DMS 273 (cell line): Measurements from ENCODE around the gene TRABD2B.

Experiments used
- DNase-seq: peaks from one replicate; lab custom pipeline; 2025; ENCODE audit not compliant: unreplicated experiment; lab: John Stamatoyannopoulos, UW

Gene TRABD2B

DNA sequence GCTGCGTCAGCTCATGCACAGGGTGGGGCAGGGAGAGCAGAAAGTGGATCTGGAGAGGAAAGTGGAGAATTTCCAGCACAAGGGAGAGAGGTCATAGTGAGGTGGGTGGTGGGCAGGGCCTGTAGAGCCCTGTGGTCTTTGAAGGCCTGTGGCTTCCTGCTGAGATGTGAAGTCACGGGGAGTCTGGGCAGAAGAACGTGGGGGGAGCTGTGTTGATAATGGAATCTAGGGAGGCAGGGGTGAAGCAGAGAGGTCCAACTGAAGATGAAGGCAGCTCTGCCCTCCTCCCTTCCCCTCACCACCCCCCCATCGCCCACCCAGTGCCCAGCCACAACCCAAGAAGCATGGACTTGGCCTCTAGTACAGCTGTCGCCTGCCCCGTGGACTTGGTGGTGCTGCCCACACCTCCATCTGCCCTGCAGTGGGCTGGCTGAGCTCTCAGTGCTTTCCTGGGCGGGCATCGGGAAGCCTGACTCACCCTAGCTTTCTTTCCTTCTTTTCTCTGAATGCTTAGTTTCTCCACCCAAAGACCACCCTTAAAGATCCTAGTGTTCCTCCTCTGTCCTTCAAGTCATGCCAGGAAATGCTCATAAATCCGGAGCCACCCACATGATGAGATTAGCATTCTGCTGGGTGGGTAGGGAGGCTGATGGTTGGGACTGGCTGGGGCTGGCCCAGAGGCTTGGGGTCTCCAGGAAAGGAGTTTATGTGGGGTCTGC lies 186.1 kb downstream of the TRABD2B start:
- no peak for DNase-seq

DNA sequence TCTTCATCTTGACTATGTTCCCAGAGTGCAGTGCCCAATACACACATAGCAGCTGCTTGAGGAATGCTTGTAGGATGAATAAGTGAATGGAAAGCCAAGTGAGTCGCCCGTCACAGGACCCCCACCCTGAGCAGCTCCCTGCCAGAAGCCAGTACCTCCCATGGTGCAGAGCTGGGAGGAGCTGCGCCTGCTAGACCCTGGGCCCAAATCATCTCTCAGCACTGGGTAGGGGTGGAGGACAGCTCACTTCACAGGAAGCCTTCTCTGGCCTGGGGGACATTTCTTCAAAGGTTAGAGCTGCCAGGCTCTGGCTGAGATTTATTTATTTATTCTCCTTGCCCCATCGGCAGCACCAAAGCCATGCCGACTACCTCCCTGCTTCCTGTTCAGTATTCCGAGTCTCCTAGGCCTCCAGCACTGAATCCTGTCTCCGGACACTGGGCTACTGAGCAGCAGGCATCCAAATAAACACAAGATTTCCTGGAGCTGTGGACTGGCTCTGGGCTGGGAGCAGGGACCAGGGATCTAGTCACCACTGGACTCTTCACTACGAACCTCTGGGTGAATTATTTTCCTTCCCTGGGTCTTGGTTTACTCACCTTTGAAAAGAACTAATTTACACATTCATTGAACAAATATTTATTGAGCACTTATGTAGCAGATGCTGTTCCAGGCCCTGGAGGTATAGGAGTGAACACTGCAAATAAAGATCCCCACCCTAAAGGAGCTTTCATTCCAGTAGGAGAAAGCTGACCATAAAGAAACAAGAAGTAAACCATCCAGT lies 187.7 kb downstream of the TRABD2B start:
- DNase-seq: no peak

DNA sequence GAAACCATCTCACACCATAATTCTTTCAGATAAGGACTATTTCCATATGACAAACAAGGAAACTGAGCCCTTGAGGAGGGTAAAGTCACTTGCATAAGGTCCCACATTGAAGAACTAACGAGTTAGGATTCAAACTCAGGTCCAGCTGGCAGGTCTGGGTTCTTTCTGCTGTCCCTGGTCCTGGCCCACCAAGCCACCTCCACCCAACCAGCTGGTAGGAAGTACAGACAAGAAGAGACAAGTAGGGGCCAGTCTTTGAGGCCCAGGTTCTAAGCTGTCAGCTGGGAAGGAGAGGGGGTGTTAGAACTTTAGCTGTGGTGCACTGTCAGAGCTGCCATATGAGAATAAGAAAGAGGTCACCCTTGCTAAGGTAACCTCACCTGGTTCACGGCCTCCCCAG lies 188.6 kb downstream of the TRABD2B start:
- DNase-seq: no peak

- DNase-seq: peak; percentile 97
Observed at GRCh38 chr1:47805921-47806361, 191.2 kb downstream of the TRABD2B start.

DNA sequence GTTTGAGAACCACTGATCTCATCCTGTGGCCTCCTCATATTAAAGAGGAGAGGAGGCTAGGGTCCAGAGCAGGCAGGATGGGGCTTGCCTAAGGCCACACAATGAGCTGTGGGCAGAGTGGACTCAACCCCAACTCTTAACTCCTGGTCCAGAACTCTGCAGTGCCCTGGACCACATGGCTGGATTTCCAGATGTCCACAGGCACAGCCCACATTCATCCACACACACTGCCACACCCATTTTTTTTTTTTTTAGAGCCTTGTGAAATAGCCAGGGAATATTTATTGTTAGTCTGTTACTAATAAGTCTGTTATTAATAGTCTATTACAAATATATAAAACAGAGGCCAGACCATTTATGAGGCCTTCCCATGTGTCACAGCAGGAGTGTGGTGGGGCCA lies 192.2 kb downstream of the TRABD2B start:
- DNase-seq: peak; percentile 29

GRCh38 chr1:47803815-47804501 lies 193.2 kb downstream of the TRABD2B start:
- DNase-seq: peak; percentile 93

GRCh38 chr1:47797575-47797974 lies 199.6 kb downstream of the TRABD2B start:
- no peak for DNase-seq

GRCh38 chr1:47796626-47797025 lies 200.6 kb downstream of the TRABD2B start:
- DNase-seq: no peak

DNA sequence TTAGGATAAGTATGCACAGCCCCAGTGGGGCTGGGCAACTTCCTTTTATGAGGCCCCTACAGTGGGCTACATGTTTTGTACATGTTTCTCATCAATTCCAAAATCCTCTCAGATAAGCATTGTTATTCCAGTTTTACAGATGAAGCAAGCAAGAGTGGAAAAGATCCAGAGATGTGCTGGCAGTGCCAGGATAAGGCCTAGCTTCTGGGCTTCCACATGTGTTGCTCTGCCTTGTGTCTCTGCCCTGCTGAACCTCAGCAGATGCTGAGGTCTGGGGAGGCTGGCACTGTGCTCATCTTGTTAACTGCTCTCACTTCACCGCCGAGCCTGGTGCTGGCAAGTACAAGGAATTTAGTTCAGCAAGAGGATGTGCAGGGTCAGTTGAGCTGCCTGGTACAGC lies 202.1 kb downstream of the TRABD2B start:
- DNase-seq: no peak

DNA sequence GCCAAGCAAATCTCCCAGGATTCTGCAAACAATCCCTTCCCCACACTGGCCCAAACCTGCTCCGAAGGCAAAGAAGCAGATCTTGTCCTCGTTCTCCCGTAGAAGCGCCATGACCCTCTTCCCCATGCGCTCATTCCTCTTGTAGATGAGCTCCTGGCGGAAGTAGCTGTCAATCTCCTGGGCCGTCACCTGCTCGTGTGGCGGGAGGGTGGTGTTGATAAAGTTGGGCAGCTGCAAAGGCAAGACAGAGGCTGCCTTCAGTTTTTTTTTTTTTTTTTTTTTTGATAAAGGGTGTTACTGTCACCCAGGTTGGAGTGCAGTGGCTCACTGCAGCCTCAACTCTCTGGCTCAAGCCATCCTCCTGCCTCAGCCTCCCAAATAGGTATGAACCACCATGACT lies 202.7 kb downstream of the TRABD2B start:
- DNase-seq: no peak

- DNase-seq: no peak
Observed at GRCh38 chr1:47794081-47794480, 203.1 kb downstream of the TRABD2B start.

GRCh38 chr1:47793563-47793962 lies 203.6 kb downstream of the TRABD2B start:
- no peak for DNase-seq

- DNase-seq: no peak
Observed at GRCh38 chr1:47792779-47793178, 204.4 kb downstream of the TRABD2B start.

- DNase-seq: no peak
Observed at GRCh38 chr1:47791879-47792608, 205.1 kb downstream of the TRABD2B start.

GRCh38 chr1:47788761-47789160 lies 208.4 kb downstream of the TRABD2B start:
- DNase-seq: no peak

- no peak for DNase-seq
Observed at GRCh38 chr1:47787560-47787959, 209.6 kb downstream of the TRABD2B start.

GRCh38 chr1:47786316-47786715 lies 210.9 kb downstream of the TRABD2B start:
- DNase-seq: no peak

- peak; percentile 56 for DNase-seq
Observed at GRCh38 chr1:47785561-47786271, 211.5 kb downstream of the TRABD2B start.

DNA sequence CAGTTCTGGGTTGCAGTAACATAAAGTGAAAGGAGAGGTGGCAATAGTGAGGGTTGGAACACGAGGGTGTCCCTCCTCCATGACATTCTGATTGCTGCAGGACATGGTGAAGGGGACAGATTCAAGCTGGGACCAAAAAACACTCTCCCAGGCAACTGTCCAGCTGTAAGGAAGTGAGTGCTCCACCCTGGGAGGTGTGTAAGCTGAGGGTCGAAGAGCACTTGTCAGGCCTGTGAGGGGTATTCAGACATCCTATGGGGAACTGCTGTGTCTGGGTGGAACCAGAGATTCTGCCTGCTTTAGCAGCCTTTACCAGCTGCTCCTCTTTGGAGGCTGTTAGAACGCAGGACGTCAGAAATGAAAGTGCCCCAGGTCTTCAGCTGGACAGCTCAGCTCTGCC lies 212.1 kb downstream of the TRABD2B start:
- DNase-seq: no peak

DNA sequence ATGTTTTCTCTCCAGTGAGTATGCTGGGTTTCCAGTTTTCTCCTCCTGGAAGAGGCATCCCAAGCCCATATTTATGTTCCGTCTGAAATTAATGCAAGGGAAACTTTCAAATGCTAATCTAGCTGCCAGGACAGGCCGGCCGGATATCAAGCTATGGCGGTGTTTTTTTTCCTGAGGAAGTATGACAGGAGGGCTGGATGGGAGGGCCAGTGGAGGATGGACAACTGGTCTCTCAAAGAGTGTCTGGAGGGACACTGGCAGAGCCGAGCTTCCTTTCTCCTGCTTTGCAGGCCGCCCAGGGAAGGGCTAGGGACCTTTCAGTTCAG lies 212.7 kb downstream of the TRABD2B start:
- no peak for DNase-seq
